Body of pancreas (tissue), 4 donors: ENCODE data around the gene RIT2.

Experiments used
- POLR2A ChIP-seq, 3 donors: fragments of 450-650 bp; IDR thresholded peaks; one replicate each; pipeline ENCODE4 v1.6.1; 2016; ENCODE audit warnings: antibody characterized with exemption in 3 of 3, mild to moderate bottlenecking in 2 of 3
- TF ChIP-seq, protein P1 (sequence below), 7 experiments: fragments of 450-650 bp in 4 of 7; fragments of 200-600 bp in 3 of 7; sonication (generic) in 3 of 7; IDR thresholded peaks; one replicate each; pipeline ENCODE4 v1.5.1; 2016 to 2019; ENCODE audit warnings: antibody characterized with exemption in 7 of 7

DNA sequence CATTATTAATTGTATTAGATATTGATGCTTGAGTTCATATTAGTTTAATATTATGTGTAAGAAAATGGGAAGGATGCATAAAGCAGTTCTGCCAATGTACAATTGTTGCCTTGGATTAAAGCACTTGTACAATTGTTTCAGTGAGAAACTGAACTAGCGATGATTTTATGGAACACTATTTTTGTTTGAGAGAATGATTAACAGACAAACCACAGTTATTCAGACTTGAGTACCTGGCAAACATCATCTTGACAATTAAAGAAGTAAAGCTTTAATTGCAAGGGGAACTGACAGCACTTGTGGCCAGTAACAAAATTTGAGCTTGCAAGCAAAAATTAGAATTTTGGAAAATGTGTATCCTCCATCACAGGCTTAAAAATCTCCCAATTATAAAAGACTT lies 214.3 kb downstream of the RIT2 start:
- TF ChIP-seq, protein P1, sequence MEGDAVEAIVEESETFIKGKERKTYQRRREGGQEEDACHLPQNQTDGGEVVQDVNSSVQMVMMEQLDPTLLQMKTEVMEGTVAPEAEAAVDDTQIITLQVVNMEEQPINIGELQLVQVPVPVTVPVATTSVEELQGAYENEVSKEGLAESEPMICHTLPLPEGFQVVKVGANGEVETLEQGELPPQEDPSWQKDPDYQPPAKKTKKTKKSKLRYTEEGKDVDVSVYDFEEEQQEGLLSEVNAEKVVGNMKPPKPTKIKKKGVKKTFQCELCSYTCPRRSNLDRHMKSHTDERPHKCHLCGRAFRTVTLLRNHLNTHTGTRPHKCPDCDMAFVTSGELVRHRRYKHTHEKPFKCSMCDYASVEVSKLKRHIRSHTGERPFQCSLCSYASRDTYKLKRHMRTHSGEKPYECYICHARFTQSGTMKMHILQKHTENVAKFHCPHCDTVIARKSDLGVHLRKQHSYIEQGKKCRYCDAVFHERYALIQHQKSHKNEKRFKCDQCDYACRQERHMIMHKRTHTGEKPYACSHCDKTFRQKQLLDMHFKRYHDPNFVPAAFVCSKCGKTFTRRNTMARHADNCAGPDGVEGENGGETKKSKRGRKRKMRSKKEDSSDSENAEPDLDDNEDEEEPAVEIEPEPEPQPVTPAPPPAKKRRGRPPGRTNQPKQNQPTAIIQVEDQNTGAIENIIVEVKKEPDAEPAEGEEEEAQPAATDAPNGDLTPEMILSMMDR (IDR thresholded peaks at IDR 0.05): no peak
- TF ChIP-seq POLR2A (IDR thresholded peaks at IDR 0.05): no peak
